GM21423 (cell line): ENCODE measurements around the gene SV2C.
A peak's percentile ranks its signal among the peaks of the same experiment; 100 is the strongest.

ENCODE experiments used
- ATAC-seq: cut with Tn5 transposase; IDR thresholded peaks from one replicate; pipeline ENCODE4 v1.9.1; 2021; ENCODE audit warnings: mild to moderate bottlenecking, moderate library complexity; ENCODE audit not compliant: unreplicated experiment

The SV2C gene

GRCh38 chr5:76245590-76245989, 162.4 kb downstream of the SV2C start:
- ATAC-seq: no peak

GRCh38 chr5:76249621-76250020, 166.4 kb downstream of the SV2C start:
- ATAC-seq: no peak

- no peak for ATAC-seq
Observed at GRCh38 chr5:76250463-76250862, 167.3 kb downstream of the SV2C start.

- no peak for ATAC-seq
Observed at GRCh38 chr5:76251656-76252055, 168.5 kb downstream of the SV2C start.

- no peak for ATAC-seq
Observed at GRCh38 chr5:76252437-76252836, 169.3 kb downstream of the SV2C start.

- ATAC-seq: peak; percentile 85
Observed at GRCh38 chr5:76256116-76256889, 173.1 kb downstream of the SV2C start.

- no peak for ATAC-seq
Observed at GRCh38 chr5:76257225-76257833, 174.1 kb downstream of the SV2C start.

GRCh38 chr5:76257897-76258296, 174.7 kb downstream of the SV2C start:
- ATAC-seq: no peak

GRCh38 chr5:76264681-76265080, 181.5 kb downstream of the SV2C start:
- ATAC-seq: no peak

- no peak for ATAC-seq
Observed at GRCh38 chr5:76269259-76269931, 186.2 kb downstream of the SV2C start.

- ATAC-seq: no peak
Observed at GRCh38 chr5:76269932-76270610, 186.9 kb downstream of the SV2C start.

- no peak for ATAC-seq
Observed at GRCh38 chr5:76271836-76272235, 188.7 kb downstream of the SV2C start.

GRCh38 chr5:76273206-76273885, 190.2 kb downstream of the SV2C start:
- ATAC-seq: no peak

GRCh38 chr5:76274571-76274970, 191.4 kb downstream of the SV2C start:
- no peak for ATAC-seq

GRCh38 chr5:76277736-76278135, 194.6 kb downstream of the SV2C start:
- no peak for ATAC-seq

GRCh38 chr5:76278261-76278789, 195.1 kb downstream of the SV2C start:
- no peak for ATAC-seq

GRCh38 chr5:76280494-76280893, 197.3 kb downstream of the SV2C start:
- ATAC-seq: no peak

- no peak for ATAC-seq
Observed at GRCh38 chr5:76283670-76284069, 200.5 kb downstream of the SV2C start.

GRCh38 chr5:76289692-76290091, 206.5 kb downstream of the SV2C start:
- no peak for ATAC-seq

- no peak for ATAC-seq
Observed at GRCh38 chr5:76290321-76290757, 207.2 kb downstream of the SV2C start.
